Panc1 (cell line): ENCODE data around the gene MYLK2. TPM values are rescaled to one million over a fixed set of nuclear protein-coding genes. Genes with fewer than 3 reads are reported as not detected.
A peak's percentile ranks its signal among the peaks of the same experiment; 100 is the strongest.

Experiments used
- ATAC-seq: fragments of 200-7000 bp; cut with Tn5 transposase; 2 replicates; pipeline ENCODE4 v1.9.1; 2020; ENCODE audit warnings: mild to moderate bottlenecking, moderate library complexity
- BruUV-seq: library from RNA; stranded (reverse); fragments of 400-500 nt; replicated peaks from 2 replicates; lab custom pipeline; 2021; lab: Mats Ljungman, UMichigan
- CTCF ChIA-PET: fragments of 300-600 bp; sonication (Branson Sonifier 250); formaldehyde crosslinking; loops from one replicate; lab custom pipeline; 2022; ENCODE audit warnings: antibody characterized with exemption; lab: Charles Lee
- POLR2A ChIA-PET: fragments of 300-600 bp; sonication (Branson Sonifier 250); formaldehyde crosslinking; loops from one replicate; lab custom pipeline; 2022; ENCODE audit warnings: antibody characterized with exemption; lab: Charles Lee
- DNase-seq: peaks from one replicate; pipeline ENCODE4 v3.0.0-alpha.2; 2010; ENCODE audit warnings: low read depth, low spot score
- H3K27ac ChIP-seq: 2 replicates; pipeline ENCODE4 v1.5.1; 2011; ENCODE audit warnings: mild to moderate bottlenecking, low read length, inconsistent platforms
- H3K27me3 ChIP-seq: fragments of 200-500 bp; sonication (Bioruptor generic); 2 replicates; pipeline ENCODE4 v1.6.0; 2014; ENCODE audit warnings: low read length, inconsistent platforms; ENCODE audit not compliant: control insufficient read depth, insufficient read depth
- H3K36me3 ChIP-seq: fragments of 200-500 bp; sonication (Bioruptor generic); 2 replicates; pipeline ENCODE4 v1.5.1; 2014; ENCODE audit warnings: inconsistent platforms, mild to moderate bottlenecking, low read length, moderate library complexity; ENCODE audit not compliant: control insufficient read depth, insufficient read depth
- H3K4me1 ChIP-seq: 2 replicates; pipeline ENCODE4 v1.5.1; 2011; ENCODE audit warnings: inconsistent platforms, mild to moderate bottlenecking, low read length, moderate library complexity; ENCODE audit not compliant: control insufficient read depth, insufficient read depth
- H3K4me3 ChIP-seq, 2 experiments: 2 replicates each; pipeline ENCODE4 v1.5.1; 2011 to 2012; ENCODE audit warnings: low read depth in 2 of 2, low read length in 2 of 2, mild to moderate bottlenecking in 2 of 2, inconsistent platforms in 1 of 2, moderate library complexity in 1 of 2
- H3K9me3 ChIP-seq: fragments of 200-500 bp; sonication (Bioruptor generic); 2 replicates; pipeline ENCODE4 v1.5.1; 2014; ENCODE audit warnings: low read depth, mild to moderate bottlenecking, inconsistent platforms, low read length, moderate library complexity; ENCODE audit not compliant: control insufficient read depth, insufficient read depth
- CTCF ChIP-seq: fragments of 450-650 bp; IDR thresholded peaks from 2 replicates; pipeline ENCODE4 v1.5.1; 2017; ENCODE audit warnings: mild to moderate bottlenecking
- POLR2AphosphoS5 ChIP-seq: IDR thresholded peaks from 2 replicates; pipeline ENCODE4 v1.6.1; 2012; ENCODE audit warnings: mild to moderate bottlenecking, low read depth, low read length, moderate library complexity
- REST ChIP-seq, 2 experiments: IDR thresholded peaks; 2 replicates each; pipeline ENCODE4 v1.6.1; 2011 to 2012; ENCODE audit warnings: low read depth in 2 of 2, control low read depth in 1 of 2, low read length in 1 of 2, mild to moderate bottlenecking in 1 of 2, moderate library complexity in 1 of 2; ENCODE audit not compliant: insufficient read depth in 1 of 2
- SIN3A ChIP-seq: IDR thresholded peaks from 2 replicates; pipeline ENCODE4 v1.6.1; 2012; ENCODE audit warnings: low read depth, mild to moderate bottlenecking, low read length, moderate library complexity, borderline replicate concordance; ENCODE audit not compliant: insufficient read depth
- TCF7L2 ChIP-seq: IDR thresholded peaks from 2 replicates; pipeline ENCODE4 v1.6.1; 2011; ENCODE audit warnings: mild to moderate bottlenecking, low read depth, low read length, inconsistent platforms
- in situ Hi-C: cut with HindIII; loops from 2 replicates; pipeline ENCODE4 v1.10.0; 2016; ENCODE audit warnings: low sequenced_read_pairs, low pct_unique_long_range_greater_than_20kb
- intact Hi-C: fragments of 100-400 bp; cut with micrococcal nuclease; formaldehyde crosslinking; loops from one replicate; pipeline ENCODE4 v1.10.0; 2022; ENCODE audit not compliant: unreplicated experiment
- total RNA-seq: library from RNA; stranded (reverse); gene quantifications from one replicate; pipeline ENCODE4 v1.2.1, GENCODE V29; 2021; ENCODE audit not compliant: unreplicated experiment

The MYLK2 gene
- total RNA-seq, 1 experiment from 2014 or later = 0.87 TPM

- POLR2A ChIA-PET = interaction anchor here (0.6 to 0.7 kb wide), 2 partner anchors 10 to 121 kb away, joined by 3 read pairs; no protein-coding TSS in a partner anchor
- Histone ChIP-seq H3K4me3 (peak overlapping the region; percentile 49 to 71), H3K27ac (peak overlapping the region; percentile 4), H3K36me3 (no peaks in the 10 kb centered on the region), H3K9me3 (no peaks in the 10 kb centered on the region), H3K4me1 (peaks cover 18% of the 10 kb centered on the region), H3K27me3 (no peaks in the 10 kb centered on the region)
- intact Hi-C loops (no loop called here), in situ Hi-C loops (no loop called here)
- ATAC-seq (peak; percentile 44), DNase-seq (no peak)
- no TSS peak for BruUV-seq
- CTCF ChIA-PET = interaction anchor here (1.2 kb wide), 1 partner anchor 91 kb away, joined by 5 read pairs; the partner anchor contains the start of gene PDRG1
- TF ChIP-seq SIN3A (no peak), TCF7L2 (no peak), REST (IDR thresholded peaks at IDR 0.05; ENCODE audit: insufficient read depth in 1 of 2, low read depth in 2 of 2, low read length in 1 of 2) (no peak), POLR2AphosphoS5 (no peak), CTCF (no peak)
Observed at GRCh38 chr20:31860390-31861134, 41.4 kb downstream of the MYLK2 start.

- Histone ChIP-seq H3K36me3 (no peaks in the 10 kb centered on the region), H3K27me3 (no peaks in the 10 kb centered on the region), H3K9me3 (no peaks in the 10 kb centered on the region), H3K4me3 (peak overlapping the region; percentile 49 to 71), H3K27ac (peak overlapping the region; percentile 57), H3K4me1 (peaks cover 18% of the 10 kb centered on the region)
- DNase-seq (no peak), ATAC-seq (peak; percentile 64)
- intact Hi-C loops (no loop called here), in situ Hi-C loops (no loop called here)
- ChIA-PET CTCF (interaction anchor here (1.2 kb wide), 1 partner anchor 91 kb away, joined by 5 read pairs; the partner anchor contains the start of gene PDRG1), POLR2A (no interaction called here)
- no TSS peak for BruUV-seq
- no peak for TF ChIP-seq SIN3A
- 0 out of 2 replicates have a peak, but pooled peaks have one; percentile 18 for TF ChIP-seq TCF7L2
Observed at GRCh38 chr20:31861135-31861384, 41.9 kb downstream of the MYLK2 start.
